Measurements from ENCODE around the gene AMBRA1.

- no peak for TF ChIP-seq EZH2 (IDR thresholded peaks at IDR 0.05; ENCODE audit: borderline replicate concordance, low read depth, low read length, severe bottlenecking)
- no peak for TF ChIP-seq CTCF (IDR thresholded peaks at IDR 0.05; ENCODE audit: extremely low read depth in 1 of 2, insufficient read depth in 1 of 2, low read depth in 1 of 2, low read length in 2 of 2)
- no peak for TF ChIP-seq MAX (IDR thresholded peaks at IDR 0.05; ENCODE audit: insufficient read depth, insufficient read length)
- no peak for TF ChIP-seq POLR2A (IDR thresholded peaks at IDR 0.05; ENCODE audit: low read depth, low read length)
- no peak for TF ChIP-seq POLR2AphosphoS5 (IDR thresholded peaks at IDR 0.05; ENCODE audit: insufficient read depth, low read depth, low read length)
- no peak for TF ChIP-seq MYC (IDR thresholded peaks at IDR 0.05; ENCODE audit: low read depth, low read length)
- TF ChIP-seq JUN (IDR thresholded peaks at IDR 0.05; ENCODE audit: borderline replicate concordance, insufficient read depth, insufficient read length, low read depth), result no peak
- no peak for TF ChIP-seq FOS (IDR thresholded peaks at IDR 0.05; ENCODE audit: borderline replicate concordance, insufficient read depth, low read length)
- no peak for TF ChIP-seq GATA2 (IDR thresholded peaks at IDR 0.05; ENCODE audit: insufficient read depth, insufficient read length, low read depth, low read length)
Measured at GRCh38 chr11:46498179-46498578, 95.6 kb downstream of the AMBRA1 start.
